ENCODE data around the gene CCSER2.
"Not testable (repeated sequence)": the region's sequence is repeated elsewhere in the genome, so short reads cannot be mapped to it uniquely, and the experiment has no call there.

The CCSER2 gene

DNA sequence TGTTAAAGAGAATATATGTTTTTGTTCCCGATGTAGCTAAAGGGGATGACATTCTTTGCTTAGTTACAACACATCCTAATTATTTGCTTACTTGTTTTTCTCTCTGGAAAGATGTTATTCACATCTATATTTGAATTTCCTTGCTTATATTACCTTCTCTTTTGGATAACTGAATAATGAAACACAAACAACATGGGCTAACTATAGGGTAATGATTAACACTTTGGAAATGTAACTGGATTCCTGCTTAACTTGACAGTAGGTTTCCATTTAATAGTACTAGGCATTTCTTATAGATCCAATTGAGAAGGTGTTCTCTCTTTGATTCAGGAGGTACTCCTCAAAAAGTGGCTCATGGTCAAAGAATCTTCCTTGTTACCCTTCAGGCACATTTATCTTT lies 141.1 kb downstream of the CCSER2 start:
- DNase-seq = no peak

DNA sequence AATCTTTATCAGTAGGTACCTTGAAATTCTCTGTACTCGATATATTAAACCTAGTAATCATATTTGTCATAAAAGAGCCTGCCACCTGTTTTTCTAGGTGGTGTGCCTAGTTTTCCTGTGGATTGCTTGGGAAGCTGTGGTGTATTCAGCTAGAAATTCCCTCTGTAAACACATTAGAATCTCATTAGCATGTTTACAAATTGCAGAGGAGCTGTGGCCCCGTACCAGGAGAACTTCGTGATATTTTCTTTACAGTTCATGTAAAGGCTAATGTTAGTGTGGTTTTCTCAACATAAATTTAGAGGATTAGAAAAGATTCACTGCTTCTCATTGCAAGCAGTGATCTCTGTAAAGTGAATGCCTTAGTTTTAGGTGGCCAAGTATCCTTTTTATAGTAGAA lies 144.7 kb downstream of the CCSER2 start:
- DNase-seq = no peak

DNA sequence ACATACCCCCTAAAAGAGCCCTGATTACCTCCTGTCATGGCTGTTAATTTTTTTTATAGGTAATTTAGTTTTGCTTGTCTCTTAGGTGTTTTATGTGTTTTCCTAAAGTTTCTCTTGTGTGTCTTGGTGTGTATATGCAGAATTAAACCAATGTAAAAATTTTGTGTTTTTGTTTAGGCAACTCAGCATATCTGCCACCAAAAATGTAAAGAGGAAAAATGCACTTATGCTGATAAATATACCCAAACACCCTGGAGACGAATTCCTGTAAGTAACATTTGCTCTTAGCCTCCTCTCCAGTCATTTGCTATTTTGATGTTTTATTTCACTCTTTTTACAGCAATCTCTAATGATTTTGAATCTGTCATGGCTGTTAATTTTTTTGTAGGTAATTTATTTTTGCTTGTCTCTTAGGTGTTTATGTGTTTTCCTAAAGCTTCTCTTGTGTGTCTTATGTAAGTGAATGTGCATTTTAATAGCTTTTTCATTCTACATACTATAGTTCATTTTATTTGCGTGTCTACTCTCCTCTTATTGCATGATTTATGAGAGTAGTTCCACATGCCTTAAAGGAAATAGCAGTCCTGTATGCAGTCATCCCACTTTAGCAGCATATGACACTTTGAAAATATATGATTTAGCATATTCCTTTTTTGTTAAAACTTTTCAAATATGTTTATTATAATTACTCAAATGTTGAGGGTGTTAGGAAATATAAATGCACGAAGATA lies 149.2 kb downstream of the CCSER2 start:
- no peak for DNase-seq

DNA sequence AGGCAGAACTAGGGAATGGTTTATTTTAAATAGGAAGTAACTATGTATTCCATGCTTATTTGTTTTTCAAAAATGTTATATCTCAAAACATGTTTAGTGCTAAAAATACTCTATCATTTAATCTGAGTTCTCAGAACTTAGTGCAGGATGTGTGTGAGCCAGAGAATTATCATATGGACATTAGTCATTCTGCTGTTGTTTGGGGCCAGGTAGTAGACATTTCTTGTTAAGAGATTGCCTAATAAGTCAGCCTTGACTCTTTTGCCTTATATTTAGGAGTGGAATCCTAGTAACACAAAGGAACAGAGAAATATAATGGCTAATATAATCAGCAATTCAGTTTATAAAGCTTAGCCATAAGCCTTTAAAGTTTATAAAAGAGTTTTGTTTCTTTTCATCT lies 149.8 kb downstream of the CCSER2 start:
- no peak for DNase-seq

DNA sequence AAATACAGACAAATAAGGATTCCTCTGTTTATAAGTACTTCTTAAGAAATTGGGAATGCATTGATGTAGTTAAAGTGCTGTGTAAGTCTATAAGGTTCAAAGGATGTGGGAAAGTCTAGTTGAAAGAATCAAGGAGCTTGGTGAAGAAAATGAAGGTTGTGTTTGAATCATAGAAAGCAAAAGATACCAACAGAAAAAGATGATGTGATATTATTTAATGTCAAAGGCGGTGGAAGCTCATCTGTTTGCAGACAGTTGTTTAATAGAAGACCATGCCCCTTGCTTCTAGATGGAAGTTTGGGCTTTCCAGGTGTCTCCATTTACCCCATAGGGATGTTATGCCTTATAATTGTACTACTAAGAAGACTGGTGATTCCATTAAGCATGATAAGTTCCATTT lies 150.3 kb downstream of the CCSER2 start:
- no peak for DNase-seq

DNA sequence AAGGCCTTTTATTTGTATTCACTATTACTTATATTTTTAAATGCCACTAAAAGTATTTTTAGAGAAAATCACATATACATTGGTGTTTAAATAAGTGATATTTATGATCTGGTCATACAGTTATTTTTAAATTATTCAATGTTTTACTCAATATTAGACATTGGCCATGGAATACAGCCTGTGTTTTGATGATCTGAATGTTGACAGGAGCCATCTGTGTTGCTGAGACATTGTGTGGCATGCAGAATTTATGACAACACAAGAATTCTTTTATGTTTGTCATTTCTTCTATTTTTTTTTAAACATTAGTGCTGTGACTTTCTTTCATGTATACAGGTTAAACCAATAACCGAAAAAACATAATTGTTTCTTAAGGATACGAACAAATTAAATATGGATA lies 156.2 kb downstream of the CCSER2 start:
- no peak for DNase-seq

DNA sequence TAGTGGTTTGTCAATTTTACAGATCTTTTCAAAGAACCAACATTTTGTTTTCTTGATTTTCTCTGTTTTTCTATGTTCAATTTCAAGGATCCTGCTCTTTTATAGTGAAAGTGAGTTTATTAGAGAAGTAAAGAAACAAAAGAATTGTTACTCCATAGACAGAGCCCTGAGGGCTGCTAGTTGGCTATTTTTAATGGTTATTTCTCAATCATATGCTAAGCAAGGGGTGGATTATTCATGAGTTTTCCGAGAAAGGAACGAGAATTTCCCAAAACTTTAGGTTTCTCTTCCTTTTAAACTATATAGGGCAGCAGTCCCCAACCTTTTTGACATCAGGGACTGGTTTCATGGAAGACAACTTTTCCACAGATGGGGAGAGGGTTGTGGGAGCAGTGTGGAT lies 165.0 kb downstream of the CCSER2 start:
- no peak for DNase-seq

DNA sequence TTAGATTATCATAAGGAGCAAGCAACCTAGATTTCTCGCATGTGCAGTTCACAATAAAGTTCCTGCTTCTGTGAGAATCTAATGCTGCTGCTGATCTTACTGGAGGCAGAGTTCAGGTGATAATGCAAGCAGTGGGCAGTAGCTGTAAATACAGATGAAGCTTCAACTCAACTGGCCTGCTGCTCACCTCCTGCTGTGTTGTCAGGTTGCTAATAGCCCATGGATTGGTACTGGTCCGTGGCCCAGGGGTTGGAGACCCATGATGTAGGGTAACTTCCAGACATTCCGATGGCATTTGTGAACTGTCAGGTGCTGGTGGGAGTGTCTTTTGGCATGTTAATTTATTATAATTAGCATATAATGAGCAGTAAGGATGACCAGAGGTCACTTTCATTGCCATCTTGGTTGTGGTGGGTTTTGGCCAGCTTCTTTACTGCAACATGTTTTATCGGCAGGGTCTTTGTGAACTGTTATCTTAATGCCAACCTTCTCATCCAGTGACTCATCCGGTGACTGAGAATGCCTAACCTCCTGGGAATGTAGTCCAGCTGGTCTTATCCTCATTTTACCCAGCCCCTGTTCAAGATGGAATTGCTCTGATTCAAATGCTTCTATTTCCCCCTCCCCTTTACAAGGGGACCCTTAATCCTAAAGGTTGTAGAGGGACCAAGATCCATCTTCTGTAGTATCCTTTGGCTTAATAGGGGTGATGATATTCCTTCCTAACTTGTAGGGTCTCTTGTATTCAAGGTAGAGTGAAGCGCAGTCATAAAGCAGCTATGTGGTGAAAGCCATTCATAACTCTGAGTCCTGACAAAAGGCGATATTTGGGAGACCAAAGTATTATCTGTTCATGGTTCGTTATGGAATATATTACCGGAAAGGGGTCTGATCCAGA lies 165.8 kb downstream of the CCSER2 start:
- no peak for DNase-seq

DNA sequence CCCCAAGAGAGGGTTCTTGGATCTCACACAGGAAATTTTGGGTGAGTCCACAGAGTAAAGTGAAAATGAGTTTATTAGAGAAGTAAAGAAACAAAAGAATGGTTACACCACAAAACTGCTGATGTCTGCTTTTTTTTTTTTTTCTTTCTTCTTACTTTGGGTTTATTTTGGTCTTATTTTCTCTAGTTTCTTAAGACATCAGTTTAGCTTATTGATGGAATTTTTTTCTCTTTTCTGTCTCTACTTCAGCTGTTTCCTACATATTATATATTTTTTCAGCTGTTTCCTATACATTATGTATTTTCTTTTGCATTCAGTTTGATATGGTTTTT lies 166.4 kb downstream of the CCSER2 start:
- no peak for DNase-seq

DNA sequence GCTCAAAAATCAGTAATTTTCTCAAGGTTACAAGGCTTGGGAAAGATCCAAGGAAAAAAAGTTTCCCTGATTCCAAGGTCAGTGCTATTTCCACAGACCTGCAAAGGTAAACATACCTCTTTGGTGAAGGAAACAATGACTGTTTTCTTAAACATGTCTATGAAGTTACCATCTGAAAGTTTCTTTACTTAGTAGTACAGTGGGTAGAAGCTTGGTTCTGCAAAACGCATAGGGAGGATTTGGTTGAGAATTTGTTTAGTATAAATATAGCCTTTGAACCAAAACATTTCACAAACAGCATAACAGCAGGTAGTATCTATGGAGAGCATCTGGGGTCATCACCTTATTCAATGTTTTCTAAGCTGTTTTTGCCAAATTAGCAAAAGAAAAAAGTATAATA lies 169.6 kb downstream of the CCSER2 start:
- DNase-seq = no peak

DNA sequence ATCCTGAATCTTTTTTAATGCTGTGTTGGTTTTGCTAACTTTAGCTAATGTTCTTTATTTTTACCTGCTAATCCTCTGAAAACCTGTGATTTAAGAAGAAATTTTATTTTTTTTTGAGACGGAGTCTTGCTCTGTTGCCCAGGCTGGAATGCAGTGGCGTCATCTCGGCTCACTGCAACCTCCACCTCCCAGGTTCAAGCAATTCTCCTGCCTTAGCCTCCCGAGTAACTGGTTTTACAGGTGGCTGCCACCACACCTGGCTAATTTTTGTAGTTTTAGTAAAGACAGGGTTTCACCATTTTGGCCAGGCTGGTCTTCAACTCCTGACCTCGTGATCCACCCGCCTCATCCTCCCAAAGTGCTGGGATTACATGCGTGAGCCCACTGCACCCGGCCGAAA lies 170.7 kb downstream of the CCSER2 start:
- DNase-seq = not testable (repeated sequence)

DNA sequence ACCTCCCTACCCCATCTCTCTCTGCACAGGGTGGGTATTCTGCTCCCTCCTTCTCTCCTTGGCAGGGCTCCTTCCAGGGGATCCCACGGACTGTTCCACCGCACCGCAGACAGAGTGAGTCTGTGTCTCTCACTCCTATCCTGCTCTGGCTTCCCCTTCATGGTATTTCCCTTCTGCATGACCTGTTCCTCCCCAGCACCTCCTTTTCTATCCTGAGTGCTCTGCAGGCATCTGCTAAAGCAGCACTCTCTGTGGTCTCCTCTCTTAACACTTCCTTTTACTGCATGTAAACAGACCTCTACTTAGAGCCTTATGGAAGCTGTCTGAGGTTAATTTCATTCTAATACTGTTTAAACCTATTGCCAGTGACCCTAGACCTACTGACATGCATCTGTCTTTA lies 171.5 kb downstream of the CCSER2 start:
- DNase-seq = no peak

DNA sequence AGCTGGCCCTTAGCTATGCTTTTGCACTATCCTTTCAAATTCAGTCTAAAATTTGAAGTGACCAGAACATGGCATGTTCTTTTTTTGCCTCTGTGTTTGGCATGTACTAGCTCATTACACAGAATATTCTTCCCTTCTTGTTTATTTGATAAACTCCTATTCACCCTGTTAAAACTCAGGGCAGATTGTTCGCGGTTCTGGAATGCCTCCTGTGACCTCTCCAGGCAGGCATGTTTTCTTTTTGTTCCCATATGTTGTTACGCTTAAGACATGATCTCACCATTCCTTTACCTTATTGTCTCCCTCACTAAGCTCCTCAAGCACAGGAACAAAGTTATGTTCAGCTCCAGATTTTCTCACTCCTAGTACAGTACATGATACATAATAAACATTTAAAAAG lies 181.7 kb downstream of the CCSER2 start:
- no peak for DNase-seq

DNA sequence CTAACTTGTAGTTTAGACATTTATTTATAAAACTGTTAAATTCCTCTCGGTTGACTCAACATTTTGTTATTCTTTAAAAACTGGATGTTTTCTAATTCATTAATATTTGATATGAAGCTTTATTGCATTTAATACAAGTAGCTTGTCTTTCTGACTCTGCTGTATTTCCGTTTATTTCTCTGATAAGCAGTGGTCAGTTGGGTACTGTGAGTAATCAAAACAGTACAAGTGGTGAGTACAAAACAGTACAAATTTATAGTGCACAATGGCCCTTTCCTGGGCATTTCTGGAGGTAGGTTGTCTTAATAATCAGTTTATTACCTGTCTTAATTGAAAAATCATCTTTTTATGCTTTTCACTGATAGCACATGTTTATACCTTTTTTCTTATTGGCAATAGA lies 182.7 kb downstream of the CCSER2 start:
- no peak for DNase-seq

DNA sequence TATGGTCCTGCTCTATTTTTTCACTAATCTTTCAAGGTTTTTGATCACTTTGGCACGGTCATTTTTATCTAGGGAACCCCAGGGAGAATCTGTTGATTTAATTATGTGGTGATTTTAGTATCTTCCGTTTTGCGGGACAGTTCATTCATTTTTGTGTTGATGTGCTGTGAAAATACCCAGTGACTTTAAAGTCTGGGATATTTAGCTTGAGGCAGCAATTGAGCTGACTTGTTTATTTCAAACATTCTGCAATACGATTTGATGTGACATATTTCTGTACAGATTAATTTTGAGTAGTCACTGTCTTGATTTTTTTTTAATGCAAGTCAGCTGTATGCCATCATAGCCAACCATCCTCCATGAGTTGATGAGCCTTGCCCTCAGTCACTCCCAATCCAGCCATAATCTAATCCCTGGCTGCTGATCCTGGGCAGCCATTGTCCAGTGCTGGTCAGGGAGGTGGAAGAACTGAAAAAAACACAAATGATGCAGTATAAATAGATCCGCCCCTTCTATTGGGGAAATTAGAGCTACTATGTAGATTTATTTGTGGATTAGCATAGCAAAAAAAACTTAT lies 183.4 kb downstream of the CCSER2 start:
- no peak for DNase-seq

DNA sequence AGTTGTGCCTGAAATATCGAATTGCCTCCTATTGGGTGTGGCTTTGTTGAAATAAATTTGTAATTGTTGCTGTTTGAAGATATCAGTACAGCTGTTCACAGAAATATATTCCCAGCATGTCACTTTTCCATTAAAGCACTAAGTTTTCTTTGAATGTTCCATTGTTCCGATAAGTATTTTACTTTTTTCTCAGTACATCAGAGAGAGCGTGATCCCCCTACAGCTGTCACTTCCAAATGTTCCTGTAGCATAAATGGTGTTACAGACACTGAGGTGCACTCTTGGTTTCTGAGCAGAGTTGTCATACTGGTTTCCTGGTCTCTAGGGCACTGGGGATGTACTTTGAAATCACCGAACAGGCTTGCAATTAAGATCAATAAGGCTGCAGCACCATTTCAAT lies 189.2 kb downstream of the CCSER2 start:
- DNase-seq = no peak

DNA sequence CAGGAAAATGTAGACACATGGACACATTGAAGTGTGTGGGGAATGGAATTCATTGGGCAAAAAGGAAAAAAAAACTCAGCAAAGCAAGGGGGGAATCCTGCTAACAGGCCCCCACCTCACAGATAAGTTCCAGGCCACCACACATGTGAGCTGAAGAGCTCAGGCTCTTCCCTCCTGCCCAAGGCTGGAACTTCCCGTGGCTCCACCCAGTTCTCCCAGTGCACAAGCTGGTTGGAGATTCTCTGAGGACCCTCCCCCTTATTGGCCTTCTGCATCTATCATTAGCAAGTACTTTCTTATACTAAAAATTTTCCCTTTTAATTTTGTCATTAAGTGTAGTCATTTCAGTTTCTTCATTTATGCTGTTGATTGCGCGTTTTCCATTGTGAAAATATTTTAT lies 190.8 kb downstream of the CCSER2 start:
- DNase-seq = no peak

DNA sequence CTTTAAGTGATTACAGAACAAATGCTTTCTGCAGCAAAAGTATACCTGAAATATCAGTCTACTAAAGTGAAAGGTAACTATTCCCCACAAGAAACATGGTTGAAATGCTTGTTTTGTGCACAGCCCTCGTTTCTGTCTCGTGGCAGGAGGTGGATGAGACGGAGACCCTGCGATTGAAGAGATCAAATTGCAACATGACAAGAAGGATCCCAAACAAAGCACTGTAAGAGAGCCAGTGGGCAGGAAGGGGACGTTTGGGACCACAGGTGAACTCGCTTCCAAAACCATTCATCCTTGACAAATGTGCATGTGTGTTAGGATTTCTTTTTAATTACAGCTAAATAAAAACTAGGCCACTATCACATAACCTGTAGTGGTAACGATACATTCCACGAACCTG lies 192.6 kb downstream of the CCSER2 start:
- no peak for DNase-seq

DNA sequence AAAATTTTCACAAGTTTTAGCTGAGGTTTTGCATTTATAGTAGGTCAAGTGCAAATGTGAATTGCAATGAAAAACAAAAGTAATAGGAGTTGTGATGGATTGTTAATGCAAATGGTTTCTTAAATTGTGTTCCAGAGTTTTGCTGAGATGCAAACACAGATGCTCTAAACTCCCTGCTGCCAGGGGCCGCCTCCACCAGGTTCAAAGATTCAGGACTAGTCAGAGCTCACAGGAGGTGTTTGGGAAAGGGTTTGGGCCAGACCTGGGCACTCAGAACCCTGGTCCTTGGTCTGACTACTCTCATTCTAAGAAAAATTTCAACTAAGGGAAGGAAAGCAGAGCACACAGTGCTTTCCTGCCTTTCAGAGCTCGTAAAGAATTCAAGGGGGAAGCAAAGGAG lies 193.1 kb downstream of the CCSER2 start:
- no peak for DNase-seq

DNA sequence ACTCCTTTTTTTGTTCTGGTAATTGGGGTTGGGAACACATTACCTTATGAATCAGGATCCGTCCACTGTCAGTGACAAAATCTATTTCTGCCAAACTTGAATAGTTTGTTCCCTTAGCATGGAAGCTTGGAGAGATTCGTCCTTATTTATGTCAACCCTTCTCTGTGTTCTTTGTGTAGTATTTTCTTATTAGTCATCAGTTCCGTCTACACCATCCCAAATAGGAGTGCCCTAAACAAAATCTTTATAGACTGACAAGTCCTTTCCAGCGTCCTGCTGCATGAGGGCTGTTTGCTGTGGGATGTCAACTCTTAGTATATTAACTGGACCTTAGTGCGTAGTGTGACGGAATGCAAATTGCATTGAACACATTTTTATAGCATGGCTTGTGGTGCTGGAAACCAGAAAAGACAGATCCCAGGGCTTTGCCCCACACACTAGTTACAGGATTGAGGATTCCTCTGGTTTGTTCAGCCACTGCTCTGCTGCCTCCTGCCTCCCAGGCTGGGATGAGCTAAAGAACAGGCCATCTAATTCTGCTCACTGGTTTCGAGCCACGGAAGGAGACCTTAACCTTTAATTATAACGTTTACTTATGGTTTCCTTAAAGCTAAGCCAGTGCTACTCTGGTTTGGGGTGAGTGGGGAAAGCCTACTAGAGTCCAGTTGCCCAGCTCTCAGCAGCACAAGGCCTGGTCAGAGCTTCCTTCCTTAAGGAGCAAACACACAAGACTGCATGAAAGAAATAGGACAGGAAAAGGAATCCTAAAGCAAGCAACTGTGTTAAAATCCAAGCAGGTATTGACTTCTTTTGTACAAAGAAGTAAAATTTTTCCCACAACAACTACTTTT lies 194.4 kb downstream of the CCSER2 start:
- DNase-seq = no peak

DNA sequence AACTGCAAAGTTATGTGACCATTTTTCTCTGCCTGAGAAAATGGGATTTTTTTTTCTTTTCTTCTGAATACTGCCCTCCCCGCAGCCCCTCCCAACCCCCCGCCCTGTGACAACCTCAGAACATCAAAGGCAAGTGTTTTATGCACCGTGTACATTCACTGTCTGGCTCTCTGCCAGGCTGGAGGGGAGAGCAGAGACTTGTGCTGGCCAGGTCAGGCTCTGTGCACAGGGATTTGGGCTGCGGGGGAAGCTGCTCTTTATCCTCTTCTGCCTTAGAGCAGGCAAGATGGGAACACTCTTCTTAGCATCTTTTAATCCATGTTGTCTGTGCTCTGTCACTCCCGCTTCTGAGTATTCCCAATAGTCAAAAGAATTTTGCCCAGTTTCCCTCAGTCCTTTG lies 195.1 kb downstream of the CCSER2 start:
- DNase-seq = no peak

DNA sequence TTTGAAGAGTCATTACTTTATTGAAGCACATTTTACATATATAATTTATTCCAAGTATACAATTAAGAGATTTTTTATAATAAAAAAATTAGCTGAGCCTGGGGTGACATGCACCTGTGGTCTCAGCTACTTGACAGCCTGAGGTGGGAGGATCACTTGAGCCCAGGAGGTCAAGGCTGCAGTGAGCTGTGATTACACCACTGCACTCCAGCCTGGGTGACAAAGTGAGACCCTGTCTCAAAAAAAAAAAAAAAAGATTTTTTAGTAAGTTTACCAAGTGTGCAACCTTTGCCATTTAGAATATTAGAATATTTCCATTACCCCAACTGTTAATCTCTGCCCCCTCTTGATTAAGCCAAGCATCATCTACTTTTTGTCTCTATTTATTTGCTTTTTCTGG lies 196.0 kb downstream of the CCSER2 start:
- no peak for DNase-seq

DNA sequence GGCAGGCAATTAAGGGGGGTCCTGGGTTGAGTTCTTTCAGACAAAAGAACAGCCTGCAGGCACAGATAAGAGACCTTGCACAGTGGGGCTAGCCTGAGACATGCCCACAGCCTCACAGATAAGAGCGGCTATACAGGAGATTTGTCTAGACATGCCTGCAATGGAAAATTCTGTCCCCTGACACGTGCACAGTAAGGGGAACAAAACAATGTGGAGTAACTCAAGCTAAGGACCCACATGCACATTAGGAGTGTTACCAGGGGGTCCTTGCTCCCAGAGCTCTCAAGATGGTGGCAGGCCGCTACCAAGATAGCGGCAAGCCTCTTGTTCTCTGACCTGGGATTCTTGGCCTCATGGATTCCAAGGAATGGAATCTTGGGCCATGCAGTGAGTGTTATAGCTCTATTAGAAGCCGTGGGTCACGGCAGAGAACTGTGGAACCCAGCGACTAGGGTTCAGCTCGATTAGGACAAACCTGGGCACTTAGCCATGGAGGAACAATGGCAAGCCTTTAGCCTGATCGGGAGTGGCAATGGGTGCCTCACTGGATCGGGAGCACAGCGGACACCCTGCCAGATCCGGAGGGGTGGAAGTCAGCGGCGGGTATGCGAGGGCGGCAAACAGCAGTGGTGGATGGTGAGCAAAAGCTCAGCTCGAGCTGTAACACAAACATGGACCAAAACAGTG lies 196.9 kb downstream of the CCSER2 start:
- no peak for DNase-seq

Data from NCI-H2029 (cell line).